ENCODE measurements around the gene ARHGAP31.

DNA sequence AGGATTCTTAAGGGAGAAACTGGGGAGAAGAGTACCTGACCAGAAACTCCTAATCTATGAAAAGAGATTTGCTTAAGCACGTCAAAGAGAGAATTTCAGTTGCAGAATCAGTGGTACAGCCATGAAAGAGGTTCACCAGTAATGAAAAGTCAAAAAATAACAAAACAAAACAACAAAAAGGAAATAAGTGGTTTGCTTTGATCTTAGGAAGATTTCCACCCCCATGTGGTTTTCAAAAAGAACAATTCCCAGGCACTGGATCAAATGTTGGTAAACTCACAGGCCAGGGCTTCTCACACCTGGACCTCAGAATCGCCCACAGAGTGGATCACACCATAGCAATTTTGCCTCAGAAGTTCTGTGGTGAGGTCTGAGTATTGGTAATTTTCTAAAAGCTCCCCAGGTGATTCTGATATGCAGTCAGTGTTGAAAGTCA, 101.8 kb downstream of the ARHGAP31 start:
- TF ChIP-seq SIX5 (IDR thresholded peaks at IDR 0.05; ENCODE audit: low read depth, low read length) (no peak), SP4 (IDR thresholded peaks at IDR 0.05; ENCODE audit: low read length) (no peak), EZH2 (IDR thresholded peaks at IDR 0.05; ENCODE audit: low read depth, low read length, severe bottlenecking) (no peak), RXRA (IDR thresholded peaks at IDR 0.05; ENCODE audit: insufficient read depth, low read depth, low read length) (no peak), TEAD4 (IDR thresholded peaks at IDR 0.05; ENCODE audit: low read depth, low read length) (no peak)

All from H1 (cell line).